ENCODE data around the gene HMX3.

The HMX3 gene

DNA sequence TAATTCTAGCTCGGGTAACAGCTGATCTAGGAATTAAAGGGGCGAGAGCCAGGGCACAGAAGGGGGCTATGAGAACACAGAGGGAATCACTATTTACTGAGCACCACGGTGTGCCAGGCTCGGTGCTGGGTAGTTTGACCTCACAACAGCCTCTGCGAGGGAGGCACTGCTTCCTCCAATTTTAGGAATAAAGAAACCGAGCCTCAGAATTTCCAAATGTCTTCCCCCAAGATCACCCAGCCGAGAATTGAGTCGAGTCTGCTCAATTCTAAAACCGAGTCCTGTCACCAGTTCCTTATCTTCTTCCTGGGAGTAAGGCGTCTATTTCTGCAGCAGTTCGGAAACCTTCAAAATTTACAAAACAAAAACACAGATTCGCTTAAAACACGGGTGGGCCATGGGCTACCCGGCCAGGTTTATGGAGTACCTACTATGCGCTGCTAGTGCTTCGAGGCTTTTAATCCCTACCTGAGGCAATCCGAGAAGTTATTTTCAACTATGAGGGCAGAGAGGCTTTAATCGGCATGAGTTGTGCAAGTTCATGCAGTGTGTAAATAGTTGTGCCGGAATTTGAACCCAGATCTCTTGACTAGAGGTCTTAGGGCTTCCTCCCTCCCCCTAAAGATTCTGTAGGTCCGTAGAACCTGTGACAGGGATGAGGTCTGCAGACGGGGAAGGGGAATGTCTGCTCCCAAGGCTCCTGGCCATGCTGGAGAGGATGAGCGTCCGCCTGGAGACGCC, 11.3 kb downstream of the HMX3 start:
- DNase-seq (ENCODE audit: extremely low read depth in 1 of 2, low read depth in 1 of 2) = no peak

- DNase-seq (ENCODE audit: extremely low read depth in 1 of 2, low read depth in 1 of 2) = no peak
Observed at GRCh38 chr10:123147635-123148413, 12.1 kb downstream of the HMX3 start, which contains the start of gene HMX2. Gene HMX2 (plus strand): TSS chr10:123148136. CDS start chr10:123148379, 243 bp downstream.

GRCh38 chr10:123148414-123149161, 12.8 kb downstream of the HMX3 start:
- no peak for DNase-seq (ENCODE audit: extremely low read depth in 1 of 2, low read depth in 1 of 2)

GRCh38 chr10:123149162-123149567, 13.4 kb downstream of the HMX3 start:
- no peak for DNase-seq (ENCODE audit: extremely low read depth in 1 of 2, low read depth in 1 of 2)

DNA sequence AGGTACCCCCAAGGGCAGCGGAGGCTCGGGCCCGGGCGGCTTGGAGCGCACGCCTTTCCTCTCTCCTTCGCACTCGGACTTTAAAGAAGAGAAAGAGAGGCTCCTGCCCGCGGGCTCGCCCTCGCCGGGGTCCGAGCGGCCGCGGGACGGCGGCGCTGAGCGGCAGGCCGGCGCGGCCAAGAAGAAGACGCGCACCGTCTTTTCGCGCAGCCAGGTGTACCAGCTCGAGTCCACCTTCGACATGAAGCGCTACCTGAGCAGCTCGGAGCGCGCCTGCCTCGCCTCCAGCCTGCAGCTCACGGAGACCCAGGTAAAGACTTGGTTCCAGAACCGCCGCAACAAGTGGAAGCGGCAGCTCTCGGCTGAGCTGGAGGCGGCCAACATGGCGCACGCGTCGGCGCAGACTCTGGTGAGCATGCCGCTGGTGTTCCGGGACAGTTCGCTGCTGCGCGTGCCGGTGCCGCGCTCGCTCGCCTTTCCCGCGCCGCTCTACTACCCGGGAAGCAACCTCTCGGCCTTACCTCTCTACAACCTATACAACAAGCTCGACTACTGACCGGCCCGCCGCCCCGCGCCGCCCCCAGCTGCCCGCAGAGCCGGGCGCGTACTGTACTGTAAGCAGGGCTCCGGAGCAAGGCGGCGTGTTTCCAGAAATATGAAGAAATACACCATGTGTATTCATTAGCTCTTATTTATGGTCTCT, 13.9 kb downstream of the HMX3 start:
- no peak for DNase-seq (ENCODE audit: extremely low read depth in 1 of 2, low read depth in 1 of 2)

- DNase-seq (ENCODE audit: extremely low read depth in 1 of 2, low read depth in 1 of 2) = no peak
Observed at GRCh38 chr10:123150271-123150985, 14.7 kb downstream of the HMX3 start.

GRCh38 chr10:123150986-123151736, 15.4 kb downstream of the HMX3 start:
- no peak for DNase-seq (ENCODE audit: extremely low read depth in 1 of 2, low read depth in 1 of 2)

- no peak for DNase-seq (ENCODE audit: extremely low read depth in 1 of 2, low read depth in 1 of 2)
Observed at GRCh38 chr10:123151737-123152135, 16.0 kb downstream of the HMX3 start.

DNA sequence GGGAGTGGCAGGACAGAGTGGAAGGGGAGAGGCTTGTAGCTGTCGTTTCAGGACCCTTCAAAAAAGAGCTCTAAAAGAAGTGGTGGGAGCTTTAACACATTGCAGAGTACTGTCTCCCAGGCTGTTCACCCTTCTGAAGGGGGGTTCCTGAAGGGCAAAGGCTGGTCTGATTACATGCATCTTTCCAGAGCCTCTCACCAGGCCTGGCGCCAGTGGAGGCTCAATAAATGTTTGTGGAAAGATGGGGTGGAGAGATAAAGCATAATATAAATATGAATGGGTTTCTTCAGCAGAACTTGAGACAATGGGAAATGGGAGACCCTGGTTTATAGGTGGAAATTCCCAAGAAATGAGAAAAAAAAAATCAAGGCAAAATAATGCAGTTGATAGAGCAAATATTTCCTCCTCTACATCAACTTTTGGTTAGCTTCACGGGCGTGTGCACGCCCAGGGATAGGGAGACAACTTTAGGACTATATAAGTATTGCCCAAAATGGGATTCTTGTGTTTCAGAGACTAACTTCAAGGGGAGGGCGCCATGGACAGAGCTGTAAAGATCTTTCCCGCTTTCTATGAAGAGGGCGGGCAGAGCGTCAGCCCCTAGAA, 17.8 kb downstream of the HMX3 start:
- no peak for DNase-seq (ENCODE audit: extremely low read depth in 1 of 2, low read depth in 1 of 2)

GRCh38 chr10:123154092-123154710, 18.4 kb downstream of the HMX3 start, which contains the start of gene BUB3:
Gene BUB3 (plus strand): TSS chr10:123154402. CDS start chr10:123154918, 516 bp downstream.
- peak; percentile 89 to 95 for DNase-seq (ENCODE audit: extremely low read depth in 1 of 2, low read depth in 1 of 2)

GRCh38 chr10:123154711-123155505, 19.1 kb downstream of the HMX3 start:
- DNase-seq (ENCODE audit: extremely low read depth in 1 of 2, low read depth in 1 of 2) = no peak

DNA sequence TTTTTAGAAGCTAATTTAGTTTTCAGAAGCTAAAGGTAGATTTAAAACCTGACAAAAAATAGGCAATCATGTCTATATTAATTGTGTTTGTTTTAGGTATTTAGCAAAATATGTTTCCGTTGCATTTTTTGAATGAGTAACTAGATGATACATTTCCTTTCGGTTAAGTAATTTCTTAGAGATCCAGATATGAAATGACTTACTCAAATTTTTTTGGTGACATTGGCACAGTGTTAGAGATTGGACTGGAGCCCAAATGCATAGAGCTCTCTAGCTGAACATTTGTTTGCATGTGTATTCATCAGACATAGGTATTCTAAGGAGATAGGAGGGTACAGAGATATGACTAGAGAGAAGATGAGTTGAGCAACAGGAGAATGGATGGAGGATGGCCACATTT, 20.3 kb downstream of the HMX3 start:
- no peak for DNase-seq (ENCODE audit: extremely low read depth in 1 of 2, low read depth in 1 of 2)

DNA sequence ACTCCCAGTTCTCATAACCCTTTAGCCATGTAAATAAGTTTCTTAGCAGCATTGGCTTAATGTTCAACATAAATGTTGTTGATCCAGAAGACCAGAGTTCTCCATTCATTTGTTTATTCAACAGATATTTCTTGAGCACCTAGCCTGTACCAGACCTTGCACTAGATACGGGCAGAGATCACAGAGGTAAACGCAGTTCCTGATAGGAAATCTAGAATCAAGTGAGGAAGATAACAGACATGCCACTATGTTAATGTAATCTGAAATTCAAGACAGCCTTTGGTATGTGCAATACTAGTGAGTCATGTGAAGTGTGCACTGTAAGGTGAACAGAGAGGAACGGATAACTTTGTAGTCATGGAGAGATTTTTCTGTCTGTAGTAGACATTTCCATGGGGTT, 21.4 kb downstream of the HMX3 start:
- no peak for DNase-seq (ENCODE audit: extremely low read depth in 1 of 2, low read depth in 1 of 2)

DNA sequence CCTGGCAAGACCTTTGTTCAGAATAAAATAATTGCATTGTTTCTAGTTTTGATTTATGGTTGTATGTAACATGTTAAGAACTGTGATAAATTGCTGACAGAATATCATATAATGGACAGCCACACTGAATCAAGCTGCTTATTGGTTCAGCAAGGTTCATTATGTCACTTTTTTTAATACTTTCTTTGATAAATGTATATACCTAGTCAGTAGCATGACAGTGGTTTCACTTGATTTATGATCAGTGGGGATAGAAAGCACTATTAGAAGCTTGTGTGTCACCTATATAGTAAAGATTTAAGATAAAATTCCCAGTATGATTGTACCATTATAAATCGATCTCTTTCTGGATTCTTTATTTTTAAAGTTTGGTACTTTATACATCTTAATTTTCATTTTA, 22.9 kb downstream of the HMX3 start:
- no peak for DNase-seq (ENCODE audit: extremely low read depth in 1 of 2, low read depth in 1 of 2)

GRCh38 chr10:123160311-123160980, 24.7 kb downstream of the HMX3 start:
- DNase-seq (ENCODE audit: extremely low read depth in 1 of 2, low read depth in 1 of 2) = no peak

- DNase-seq (ENCODE audit: extremely low read depth in 1 of 2, low read depth in 1 of 2) = no peak
Observed at GRCh38 chr10:123164319-123164718, 28.5 kb downstream of the HMX3 start.

- no peak for DNase-seq (ENCODE audit: extremely low read depth in 1 of 2, low read depth in 1 of 2)
Observed at GRCh38 chr10:123165445-123166072, 29.8 kb downstream of the HMX3 start.

Measured in stimulated activated CD8-positive, alpha-beta memory T cell treated with anti-CD3 and anti-CD28 coated beads, Interleukin-7, amount 100 ng/mL, for 48 hours (primary cell).